ENCODE results near the gene TP53I13. TPM values are rescaled to one million over a fixed set of nuclear protein-coding genes. Genes with fewer than 3 reads are reported as not detected.

TP53I13 gene
- total RNA-seq, 1 experiment from 2014 or later: 28.1 TPM

DNA sequence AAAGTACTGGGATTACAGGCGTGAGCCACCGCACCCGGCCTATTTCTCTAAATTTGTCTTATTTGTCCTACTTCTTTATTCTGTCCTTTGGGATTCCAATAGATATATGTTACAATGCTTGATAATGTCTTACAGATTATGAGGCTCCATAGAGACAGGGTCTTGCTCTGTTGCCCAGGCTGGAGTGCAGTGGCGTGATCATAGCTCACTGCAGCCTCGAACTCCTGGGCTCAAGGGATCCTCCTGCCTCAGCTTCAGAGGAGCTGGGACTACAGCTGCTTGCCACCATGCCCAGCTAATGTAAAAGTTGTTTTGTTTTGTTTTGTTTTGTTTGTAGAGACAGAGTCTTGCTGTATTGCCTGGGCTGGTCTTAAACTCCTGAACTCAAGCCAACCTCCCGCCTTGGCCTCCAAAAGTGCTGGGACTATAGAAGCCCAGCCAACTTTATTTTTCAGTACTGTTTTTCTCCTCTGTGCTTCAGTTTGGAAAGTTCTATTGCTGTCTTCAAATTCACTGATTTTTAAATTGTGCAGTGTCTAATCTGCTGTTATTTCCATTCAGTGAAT lies 34.7 kb downstream of the TP53I13 start:
- no peaks in the 10 kb centered on the region for H3K27me3 ChIP-seq (ENCODE audit: insufficient read depth, low read length)
- H4K5ac ChIP-seq (ENCODE audit: insufficient read length, low read depth, low read length): no peak overlapping the region
- no peak overlapping the region for H3K14ac ChIP-seq (ENCODE audit: insufficient read depth, low read length)
- no peak overlapping the region for H2BK15ac ChIP-seq (ENCODE audit: low read depth, low read length)
- no peak overlapping the region for H2BK120ac ChIP-seq (ENCODE audit: low read depth, low read length, poor library complexity, severe bottlenecking)
- Mint-ChIP-seq H3K27me3 (ENCODE audit: low read depth) (no peaks in the 10 kb centered on the region), H3K36me3 (ENCODE audit: insufficient read depth in 1 of 3, low read depth in 3 of 3) (peaks cover 0 to 2% (median 0%) of the 10 kb centered on the region in 3 experiments; a peak in 1 of 7 replicates), H3K4me3 (no peak overlapping the region), H3K9me3 (peaks cover 0 to 3% of the 10 kb centered on the region in 2 experiments; a peak in 2 of 5 replicates), H3K27ac (peak overlapping the region in 1 of 3 experiments; percentile 17; a peak in 1 of 7 replicates), H3K4me1 (peaks cover 8 to 33% of the 10 kb centered on the region in 2 experiments)
- no peaks in the 10 kb centered on the region for H3K9me3 ChIP-seq (ENCODE audit: control insufficient read depth, low read depth, low read length)
- no peak for DNase-seq
- no peak overlapping the region for H2AFZ ChIP-seq (ENCODE audit: low read length)
- H2BK20ac ChIP-seq (ENCODE audit: low read depth, low read length, poor library complexity, severe bottlenecking): no peak overlapping the region
- no peak overlapping the region for H3K18ac ChIP-seq (ENCODE audit: insufficient read length, low read depth, low read length)
- no peak overlapping the region for H2AK5ac ChIP-seq (ENCODE audit: insufficient read length, low read length)
- no peak overlapping the region for H3K4ac ChIP-seq (ENCODE audit: low read depth, low read length)
- no peak overlapping the region for H2BK5ac ChIP-seq (ENCODE audit: insufficient read length, low read length)
- no peak overlapping the region for H4K91ac ChIP-seq (ENCODE audit: insufficient read length, low read depth, low read length)
- no CpG with 5 or more reads among the region's 6 CpGs for WGBS (ENCODE audit: extremely low coverage, insufficient read length, low lambda C conversion rate)
- no peaks in the 10 kb centered on the region for H3K4me1 ChIP-seq (ENCODE audit: insufficient read depth, low read length)
- no peak overlapping the region for H3T11ph ChIP-seq (ENCODE audit: low read length)
- no peaks in the 10 kb centered on the region for H4K20me1 ChIP-seq (ENCODE audit: control insufficient read depth, insufficient read depth, insufficient read length)
- H3K79me2 ChIP-seq (ENCODE audit: insufficient read depth, low read length): no peaks in the 10 kb centered on the region
- no peak overlapping the region for H4K8ac ChIP-seq (replicated peaks; ENCODE audit: insufficient read length, low read depth, low read length)
- H2BK12ac ChIP-seq (ENCODE audit: insufficient read length, low read depth, low read length): no peak overlapping the region
- H3K27ac ChIP-seq (ENCODE audit: insufficient read length, low read depth, low read length): no peak overlapping the region
- H3K56ac ChIP-seq (ENCODE audit: insufficient read length, low read depth, low read length): no peak overlapping the region
- no peak overlapping the region for H3K23ac ChIP-seq (ENCODE audit: insufficient read length, low read depth, low read length)
- no peak overlapping the region for H3K9ac ChIP-seq (ENCODE audit: extremely low read depth, insufficient read length, low read length)
- no peaks in the 10 kb centered on the region for H3K79me1 ChIP-seq (ENCODE audit: insufficient read depth, low read depth, low read length, poor library complexity, severe bottlenecking)
- H3K4me2 ChIP-seq (ENCODE audit: insufficient read depth, insufficient read length, low read length): no peak overlapping the region
- no peaks in the 10 kb centered on the region for H3K23me2 ChIP-seq (ENCODE audit: insufficient read length, low read depth, low read length, poor library complexity, severe bottlenecking)
- TF ChIP-seq, protein P1, sequence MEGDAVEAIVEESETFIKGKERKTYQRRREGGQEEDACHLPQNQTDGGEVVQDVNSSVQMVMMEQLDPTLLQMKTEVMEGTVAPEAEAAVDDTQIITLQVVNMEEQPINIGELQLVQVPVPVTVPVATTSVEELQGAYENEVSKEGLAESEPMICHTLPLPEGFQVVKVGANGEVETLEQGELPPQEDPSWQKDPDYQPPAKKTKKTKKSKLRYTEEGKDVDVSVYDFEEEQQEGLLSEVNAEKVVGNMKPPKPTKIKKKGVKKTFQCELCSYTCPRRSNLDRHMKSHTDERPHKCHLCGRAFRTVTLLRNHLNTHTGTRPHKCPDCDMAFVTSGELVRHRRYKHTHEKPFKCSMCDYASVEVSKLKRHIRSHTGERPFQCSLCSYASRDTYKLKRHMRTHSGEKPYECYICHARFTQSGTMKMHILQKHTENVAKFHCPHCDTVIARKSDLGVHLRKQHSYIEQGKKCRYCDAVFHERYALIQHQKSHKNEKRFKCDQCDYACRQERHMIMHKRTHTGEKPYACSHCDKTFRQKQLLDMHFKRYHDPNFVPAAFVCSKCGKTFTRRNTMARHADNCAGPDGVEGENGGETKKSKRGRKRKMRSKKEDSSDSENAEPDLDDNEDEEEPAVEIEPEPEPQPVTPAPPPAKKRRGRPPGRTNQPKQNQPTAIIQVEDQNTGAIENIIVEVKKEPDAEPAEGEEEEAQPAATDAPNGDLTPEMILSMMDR (conservative IDR thresholded peaks at IDR 0.05): no peak

Measured in H9 (cell line).